Loucy (cell line): ENCODE results near the gene USP1.

Source experiments
- H2AFZ ChIP-seq: fragments of 200-600 bp; sonication (generic); 2 replicates; pipeline ENCODE4 v1.6.0; 2016; ENCODE audit warnings: antibody characterized with exemption, mild to moderate bottlenecking, low read length, moderate library complexity
- H3F3A ChIP-seq: fragments of 200-600 bp; 2 replicates; pipeline ENCODE4 v1.6.0; 2016; ENCODE audit warnings: antibody characterized with exemption, low read depth, mild to moderate bottlenecking
- H3K27me3 ChIP-seq: fragments of 200-600 bp; sonication (generic); 2 replicates; pipeline ENCODE4 v1.6.1; 2014; ENCODE audit warnings: low read length, mild to moderate bottlenecking; ENCODE audit not compliant: insufficient read depth, poor library complexity, severe bottlenecking
- H3K36me3 ChIP-seq: fragments of 200-600 bp; sonication (generic); 2 replicates; pipeline ENCODE4 v1.6.1; 2016; ENCODE audit warnings: low read length; ENCODE audit not compliant: insufficient read depth
- H3K4me1 ChIP-seq: fragments of 200-600 bp; sonication (generic); 2 replicates; pipeline ENCODE4 v1.5.1; 2014; ENCODE audit warnings: low read length, mild to moderate bottlenecking; ENCODE audit not compliant: insufficient read depth, poor library complexity, severe bottlenecking
- H3K4me2 ChIP-seq: fragments of 200-600 bp; sonication (generic); 2 replicates; pipeline ENCODE4 v1.6.0; 2014; ENCODE audit warnings: antibody characterized with exemption, low read length, low read depth, mild to moderate bottlenecking; ENCODE audit not compliant: poor library complexity, severe bottlenecking
- H3K4me3 ChIP-seq: fragments of 200-600 bp; sonication (generic); 2 replicates; pipeline ENCODE4 v1.5.1; 2014; ENCODE audit warnings: low read length, mild to moderate bottlenecking, mixed read lengths; ENCODE audit not compliant: poor library complexity, severe bottlenecking
- H3K79me2 ChIP-seq: fragments of 200-600 bp; sonication (generic); 2 replicates; pipeline ENCODE4 v1.6.1; 2014; ENCODE audit warnings: low read length; ENCODE audit not compliant: insufficient read depth
- H3K9ac ChIP-seq: fragments of 200-600 bp; sonication (generic); 2 replicates; pipeline ENCODE4 v1.6.0; 2014; ENCODE audit warnings: mild to moderate bottlenecking, low read depth, low read length, moderate library complexity; ENCODE audit not compliant: poor library complexity, severe bottlenecking
- H3K9me2 ChIP-seq: fragments of 200-600 bp; sonication (generic); replicated peaks from 2 replicates; pipeline ENCODE4 v1.6.1; 2016; ENCODE audit warnings: low read depth, low read length, mixed read lengths
- H3K9me3 ChIP-seq: fragments of 200-600 bp; sonication (generic); 2 replicates; pipeline ENCODE4 v1.6.1; 2014; ENCODE audit warnings: mild to moderate bottlenecking, antibody characterized with exemption, low read length, low read depth; ENCODE audit not compliant: insufficient read depth
- H4K20me1 ChIP-seq: fragments of 200-600 bp; sonication (generic); 2 replicates; pipeline ENCODE4 v1.6.0; 2014; ENCODE audit warnings: antibody characterized with exemption, low read length, mild to moderate bottlenecking; ENCODE audit not compliant: insufficient read depth, poor library complexity, severe bottlenecking
- EZH2phosphoT487 ChIP-seq: fragments of 200-600 bp; IDR thresholded peaks from 2 replicates; pipeline ENCODE4 v1.6.1; 2018; ENCODE audit warnings: antibody characterized with exemption, mild to moderate bottlenecking, moderate library complexity, borderline replicate concordance
- TF ChIP-seq, protein P1 (sequence below): fragments of 200-600 bp; sonication (generic); conservative IDR thresholded peaks from 2 replicates; pipeline ENCODE4 v1.5.1; 2014; ENCODE audit warnings: mild to moderate bottlenecking, antibody characterized with exemption, low read length

Gene USP1

DNA sequence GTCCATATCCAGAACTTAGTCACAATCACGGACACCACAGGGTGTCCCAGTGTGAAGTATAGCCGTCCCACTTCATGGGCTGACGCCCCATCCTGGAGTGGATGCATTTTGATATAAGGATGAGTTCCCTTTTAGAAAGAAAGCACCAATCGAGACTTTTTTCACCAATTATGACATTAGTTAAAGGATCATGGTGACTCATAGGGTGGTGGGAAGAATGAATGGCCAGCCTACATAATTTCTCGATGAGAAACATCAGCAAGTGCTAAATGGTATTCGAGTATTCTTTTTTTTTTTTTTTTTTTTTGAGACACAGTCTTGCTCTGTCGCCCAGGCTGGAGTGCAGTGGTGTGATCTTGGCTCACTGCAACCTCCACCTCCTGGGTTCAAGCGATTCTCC is 38.5 kb upstream of the USP1 start:
- no peaks in the 10 kb centered on the region for H3F3A ChIP-seq
- TF ChIP-seq EZH2phosphoT487 = no peak
- TF ChIP-seq, protein P1, sequence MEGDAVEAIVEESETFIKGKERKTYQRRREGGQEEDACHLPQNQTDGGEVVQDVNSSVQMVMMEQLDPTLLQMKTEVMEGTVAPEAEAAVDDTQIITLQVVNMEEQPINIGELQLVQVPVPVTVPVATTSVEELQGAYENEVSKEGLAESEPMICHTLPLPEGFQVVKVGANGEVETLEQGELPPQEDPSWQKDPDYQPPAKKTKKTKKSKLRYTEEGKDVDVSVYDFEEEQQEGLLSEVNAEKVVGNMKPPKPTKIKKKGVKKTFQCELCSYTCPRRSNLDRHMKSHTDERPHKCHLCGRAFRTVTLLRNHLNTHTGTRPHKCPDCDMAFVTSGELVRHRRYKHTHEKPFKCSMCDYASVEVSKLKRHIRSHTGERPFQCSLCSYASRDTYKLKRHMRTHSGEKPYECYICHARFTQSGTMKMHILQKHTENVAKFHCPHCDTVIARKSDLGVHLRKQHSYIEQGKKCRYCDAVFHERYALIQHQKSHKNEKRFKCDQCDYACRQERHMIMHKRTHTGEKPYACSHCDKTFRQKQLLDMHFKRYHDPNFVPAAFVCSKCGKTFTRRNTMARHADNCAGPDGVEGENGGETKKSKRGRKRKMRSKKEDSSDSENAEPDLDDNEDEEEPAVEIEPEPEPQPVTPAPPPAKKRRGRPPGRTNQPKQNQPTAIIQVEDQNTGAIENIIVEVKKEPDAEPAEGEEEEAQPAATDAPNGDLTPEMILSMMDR = no peak
- no peaks in the 10 kb centered on the region for H3K36me3 ChIP-seq
- no peak overlapping the region for H3K4me2 ChIP-seq
- no peaks in the 10 kb centered on the region for H3K4me1 ChIP-seq
- H3K9me2 ChIP-seq = no peaks in the 10 kb centered on the region
- no peaks in the 10 kb centered on the region for H3K9me3 ChIP-seq
- H4K20me1 ChIP-seq = no peaks in the 10 kb centered on the region
- no peaks in the 10 kb centered on the region for H3K79me2 ChIP-seq
- H3K9ac ChIP-seq = no peak overlapping the region
- no peak overlapping the region for H2AFZ ChIP-seq
- no peak overlapping the region for H3K4me3 ChIP-seq
- no peaks in the 10 kb centered on the region for H3K27me3 ChIP-seq

DNA sequence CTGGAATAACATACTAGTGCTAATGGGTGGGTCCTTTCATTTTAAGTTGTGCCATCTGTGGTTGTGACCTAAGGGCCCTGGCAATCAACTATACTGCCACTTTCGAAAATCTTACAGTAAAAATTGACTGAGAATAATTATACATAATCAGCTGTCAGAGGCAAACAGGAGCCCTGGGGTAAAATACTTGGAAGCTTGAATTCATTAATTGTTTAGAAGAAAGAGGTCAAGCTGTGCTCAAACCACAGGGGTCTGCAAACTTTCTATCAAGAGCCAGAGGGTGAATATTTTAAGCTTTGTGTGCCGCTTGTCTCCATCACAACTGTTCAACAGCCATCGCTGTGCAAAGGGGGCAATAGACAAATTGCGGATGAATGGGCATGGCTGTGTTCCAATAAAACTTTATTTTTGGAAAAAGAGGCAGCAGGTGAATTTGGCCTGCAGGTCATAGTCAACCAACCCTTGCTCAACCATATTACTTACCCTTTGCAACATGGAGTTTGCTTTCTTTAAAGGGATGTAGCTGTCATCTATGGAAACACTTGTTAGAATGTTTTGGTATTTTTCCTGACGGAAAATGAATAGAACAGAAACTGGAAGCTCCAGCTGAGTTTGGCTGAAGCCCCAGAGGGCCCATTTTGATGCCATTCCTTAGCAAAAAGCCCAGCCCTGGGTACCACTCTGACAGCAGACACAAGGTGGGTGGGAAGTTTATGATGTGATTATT is 35.7 kb upstream of the USP1 start:
- H3K36me3 ChIP-seq = no peaks in the 10 kb centered on the region
- H3K4me2 ChIP-seq = no peak overlapping the region
- no peaks in the 10 kb centered on the region for H3K79me2 ChIP-seq
- no peaks in the 10 kb centered on the region for H3K27me3 ChIP-seq
- no peak overlapping the region for H3K4me3 ChIP-seq
- no peaks in the 10 kb centered on the region for H4K20me1 ChIP-seq
- no peak overlapping the region for H2AFZ ChIP-seq
- H3K9me2 ChIP-seq = no peaks in the 10 kb centered on the region
- no peaks in the 10 kb centered on the region for H3F3A ChIP-seq
- no peak overlapping the region for H3K9ac ChIP-seq
- H3K4me1 ChIP-seq = no peaks in the 10 kb centered on the region
- TF ChIP-seq, protein P1 = no peak
- H3K9me3 ChIP-seq = no peaks in the 10 kb centered on the region

DNA sequence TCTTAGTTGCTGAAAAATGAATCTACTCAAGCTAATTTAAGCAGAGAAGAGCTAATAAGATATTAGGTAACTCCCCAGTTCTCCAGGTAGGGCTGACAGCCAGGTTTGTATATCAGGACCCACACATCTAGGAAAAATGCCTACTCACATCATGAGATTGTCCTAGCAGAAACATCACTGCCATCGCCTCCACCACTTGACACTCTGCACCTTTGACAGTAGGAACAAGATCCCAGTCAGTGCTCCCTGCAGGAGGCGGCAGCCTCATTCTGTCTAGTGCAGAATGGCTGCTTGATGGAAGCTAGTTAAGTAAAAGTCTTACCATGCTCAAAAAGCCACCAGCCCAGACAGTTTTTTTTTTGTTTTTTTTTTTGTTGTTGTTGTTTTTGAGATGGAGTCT is 31.6 kb upstream of the USP1 start:
- Histone ChIP-seq H3K4me1 (no peaks in the 10 kb centered on the region), H3K36me3 (no peaks in the 10 kb centered on the region), H3K9me3 (no peaks in the 10 kb centered on the region), H3K79me2 (no peaks in the 10 kb centered on the region), H3K27me3 (no peaks in the 10 kb centered on the region), H4K20me1 (no peaks in the 10 kb centered on the region), H3K4me2 (no peak overlapping the region), H3K4me3 (no peak overlapping the region), H3K9me2 (no peaks in the 10 kb centered on the region), H3K9ac (no peak overlapping the region), H3F3A (no peaks in the 10 kb centered on the region), H2AFZ (no peak overlapping the region)
- TF ChIP-seq EZH2phosphoT487 = no peak
- TF ChIP-seq, protein P1 = no peak
